GM21576 (cell line): ENCODE data around the gene PRKN.

ENCODE experiments used
- ATAC-seq: cut with Tn5 transposase; IDR thresholded peaks from one replicate; pipeline ENCODE4 v1.9.1; 2021; ENCODE audit warnings: mild to moderate bottlenecking, moderate library complexity; ENCODE audit not compliant: unreplicated experiment

The PRKN gene

GRCh38 chr6:161413355-161413771 is 1314.2 kb downstream of the PRKN start:
- ATAC-seq: no peak

GRCh38 chr6:161412795-161413194 is 1314.8 kb downstream of the PRKN start:
- no peak for ATAC-seq

- no peak for ATAC-seq
Observed at GRCh38 chr6:161411265-161411944, 1316.2 kb downstream of the PRKN start.

DNA sequence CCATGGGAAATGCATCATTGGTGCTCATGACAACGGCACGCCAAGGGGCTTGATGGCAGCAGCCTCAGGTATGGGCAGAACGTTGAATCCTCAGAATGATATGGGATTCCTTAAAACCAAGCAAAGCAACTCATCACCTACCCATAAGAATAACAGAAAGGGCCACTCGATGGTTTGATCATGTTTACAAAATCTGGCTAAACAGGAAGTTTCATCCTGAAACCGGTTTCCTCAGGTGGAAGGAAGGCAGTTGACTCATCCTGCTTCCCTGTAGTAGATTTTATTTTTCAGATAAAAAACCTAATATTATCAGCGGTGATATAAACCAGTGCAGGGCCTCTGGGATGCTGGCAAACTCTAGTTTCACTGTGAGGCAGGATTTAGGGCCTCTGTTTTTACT is 1316.8 kb downstream of the PRKN start:
- no peak for ATAC-seq

DNA sequence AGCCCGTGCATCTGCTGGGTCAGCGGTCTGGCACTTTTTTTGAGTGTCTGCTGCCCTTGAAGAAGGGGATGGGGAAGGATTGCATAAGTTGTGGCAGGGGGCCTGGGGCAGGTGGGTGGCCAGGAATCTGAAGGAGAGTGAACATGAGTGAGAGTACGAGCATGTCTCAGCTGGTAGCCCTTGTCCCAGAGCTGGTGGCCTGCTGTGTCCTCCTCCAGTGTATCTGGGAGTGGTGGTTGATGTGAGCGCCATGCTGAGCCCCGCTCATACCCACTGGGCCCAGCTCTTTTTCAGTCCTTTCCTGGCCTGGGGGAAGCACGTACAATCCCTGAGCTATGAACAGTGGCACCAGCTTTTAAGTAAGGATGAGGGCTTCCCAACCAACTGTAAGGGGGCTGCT is 1317.5 kb downstream of the PRKN start:
- ATAC-seq: no peak

DNA sequence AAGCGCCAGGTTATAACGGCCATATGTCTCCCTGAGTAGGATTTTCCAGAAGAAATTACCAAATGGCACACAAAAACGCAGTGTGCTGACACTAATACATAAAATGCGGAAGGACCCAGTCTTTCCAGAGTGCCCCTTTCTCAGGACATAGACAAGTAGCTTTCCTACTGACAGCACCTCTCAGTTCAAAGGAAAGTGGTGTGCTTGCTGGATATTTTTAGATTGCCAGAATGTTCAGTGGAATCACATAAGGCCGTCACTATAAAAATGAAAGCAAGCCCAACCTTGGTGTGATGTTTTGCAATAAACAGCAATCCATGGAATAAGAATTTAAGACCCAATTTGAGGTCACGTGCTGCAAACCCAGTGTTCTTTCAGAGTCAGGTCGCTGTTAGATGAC is 1318.2 kb downstream of the PRKN start:
- no peak for ATAC-seq

GRCh38 chr6:161408041-161408440 is 1319.5 kb downstream of the PRKN start:
- ATAC-seq: no peak

- no peak for ATAC-seq
Observed at GRCh38 chr6:161407581-161407980, 1320.0 kb downstream of the PRKN start.

DNA sequence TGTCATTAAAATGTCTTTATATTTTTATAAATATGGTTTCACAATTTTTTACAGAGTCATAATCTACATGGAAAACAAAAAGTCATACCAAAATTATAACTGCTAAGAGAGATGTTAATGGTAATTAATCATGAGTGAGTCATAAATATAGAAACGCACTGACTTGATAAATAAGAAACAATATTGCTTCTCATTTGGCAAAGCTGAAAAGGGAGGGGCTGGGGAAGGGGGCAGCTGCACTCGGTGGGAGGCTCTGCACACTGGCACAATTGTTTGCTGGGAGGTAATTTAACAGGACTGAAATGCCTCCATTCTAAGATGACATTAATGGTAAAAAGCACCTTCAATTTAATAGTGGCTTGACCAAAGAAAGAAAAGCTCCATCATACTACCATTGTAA is 1320.5 kb downstream of the PRKN start:
- no peak for ATAC-seq

- no peak for ATAC-seq
Observed at GRCh38 chr6:161406646-161407045, 1320.9 kb downstream of the PRKN start.

GRCh38 chr6:161405418-161405817 is 1322.1 kb downstream of the PRKN start:
- no peak for ATAC-seq

- ATAC-seq: no peak
Observed at GRCh38 chr6:161403717-161404116, 1323.8 kb downstream of the PRKN start.

DNA sequence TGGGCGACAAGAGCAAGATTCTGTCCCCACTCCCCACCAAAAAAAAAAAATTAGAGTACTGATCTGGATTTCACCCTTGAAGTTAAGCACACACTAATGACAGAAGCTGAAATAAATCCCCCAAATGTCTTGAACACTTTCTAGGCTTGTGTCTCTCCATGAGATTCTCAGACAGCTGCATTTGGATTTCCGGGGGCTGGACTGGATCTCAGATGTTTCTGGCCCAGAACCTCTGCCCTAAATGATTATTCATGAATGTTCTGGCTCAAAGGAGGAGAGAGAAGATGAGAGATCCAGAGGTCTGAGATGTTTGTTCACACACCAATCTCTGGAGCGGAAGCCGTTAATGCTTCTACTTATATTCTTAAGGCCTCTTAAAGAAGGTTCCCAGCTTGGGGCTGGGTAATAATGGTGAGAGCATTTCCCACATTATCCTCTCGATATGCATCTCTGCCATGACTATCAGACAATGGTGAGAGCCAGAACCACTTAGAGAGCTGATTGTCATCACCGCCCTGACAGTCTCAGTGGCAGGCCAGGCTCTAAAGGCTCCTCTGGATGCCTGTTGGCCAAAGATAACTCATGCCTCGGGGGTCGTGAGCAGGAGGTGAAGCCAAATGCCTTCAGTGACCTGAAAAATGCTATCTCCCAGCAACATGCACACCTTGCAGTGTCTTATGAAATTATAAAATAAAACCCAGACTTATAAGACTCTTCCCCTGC is 1325.8 kb downstream of the PRKN start:
- no peak for ATAC-seq

DNA sequence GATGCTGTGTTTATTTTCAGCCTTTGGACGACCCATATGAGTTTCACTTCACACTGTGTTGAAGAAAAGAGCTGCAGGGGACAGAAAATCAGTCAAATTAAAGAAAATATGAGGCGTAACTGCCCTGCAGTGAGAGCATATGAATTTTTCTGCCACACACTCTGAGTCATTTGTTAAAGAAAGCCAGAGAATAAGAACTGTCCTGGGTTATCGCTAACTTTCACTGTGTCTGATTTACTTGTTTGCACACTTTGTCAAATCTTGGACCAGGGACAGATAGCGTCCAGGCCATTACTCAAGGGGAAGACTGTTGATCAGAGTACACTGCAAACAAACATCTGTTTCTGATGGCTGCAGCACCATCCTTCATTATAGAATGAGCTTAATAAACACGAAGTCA is 1326.9 kb downstream of the PRKN start:
- no peak for ATAC-seq

GRCh38 chr6:161396539-161396938 is 1331.0 kb downstream of the PRKN start:
- no peak for ATAC-seq

DNA sequence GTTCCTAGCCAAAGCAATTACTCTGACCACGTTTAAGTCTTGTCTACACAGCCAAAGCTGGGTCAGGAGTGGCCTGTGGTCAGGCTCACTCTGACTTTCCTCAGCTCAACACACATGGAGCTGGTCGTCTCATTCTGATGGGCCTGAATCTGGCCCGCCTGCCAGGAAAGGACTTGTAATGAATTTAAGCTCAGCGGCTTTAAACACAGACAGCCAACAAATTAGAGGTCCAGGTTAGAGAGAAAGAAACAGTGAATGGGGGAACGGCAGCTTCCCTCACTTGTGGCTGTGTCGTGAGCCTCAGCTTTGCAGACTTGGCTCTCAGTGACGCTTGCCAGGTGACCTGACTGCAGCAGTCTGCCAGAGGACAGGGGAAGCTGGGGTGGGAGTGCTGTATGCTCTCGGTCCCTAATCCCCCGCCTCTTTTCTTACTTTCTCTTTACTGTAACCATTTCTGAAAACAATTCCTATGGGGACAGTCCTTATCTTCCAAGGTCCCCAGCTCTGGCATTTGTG is 1331.8 kb downstream of the PRKN start:
- ATAC-seq: no peak

GRCh38 chr6:161394437-161394836 is 1333.1 kb downstream of the PRKN start:
- no peak for ATAC-seq

DNA sequence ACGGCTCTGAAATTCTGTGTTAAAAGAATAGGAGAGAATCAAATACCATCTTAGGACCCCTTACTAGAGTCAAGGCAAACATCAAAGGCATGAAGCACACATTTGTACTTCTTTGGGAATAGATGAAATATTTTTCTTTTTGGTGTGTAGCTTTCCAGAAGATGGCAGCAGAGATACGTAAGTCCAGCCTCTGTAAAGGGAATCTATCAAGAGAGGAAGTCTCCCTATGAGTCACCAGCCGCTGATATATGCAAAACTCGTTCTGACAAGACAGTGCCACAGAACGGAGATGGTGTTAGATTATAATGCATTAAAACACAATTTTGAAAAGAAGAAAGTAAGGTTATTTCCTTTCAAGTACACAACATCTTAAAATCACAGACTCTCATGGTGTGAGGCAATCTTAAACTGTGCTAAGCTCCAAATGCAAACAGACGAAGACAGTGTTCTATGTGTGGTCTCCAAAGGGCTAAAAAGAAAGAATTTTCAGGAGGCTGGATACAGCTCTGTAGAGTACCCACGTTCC is 1333.7 kb downstream of the PRKN start:
- ATAC-seq: peak; percentile 100

GRCh38 chr6:161393292-161393691 is 1334.3 kb downstream of the PRKN start:
- ATAC-seq: no peak

DNA sequence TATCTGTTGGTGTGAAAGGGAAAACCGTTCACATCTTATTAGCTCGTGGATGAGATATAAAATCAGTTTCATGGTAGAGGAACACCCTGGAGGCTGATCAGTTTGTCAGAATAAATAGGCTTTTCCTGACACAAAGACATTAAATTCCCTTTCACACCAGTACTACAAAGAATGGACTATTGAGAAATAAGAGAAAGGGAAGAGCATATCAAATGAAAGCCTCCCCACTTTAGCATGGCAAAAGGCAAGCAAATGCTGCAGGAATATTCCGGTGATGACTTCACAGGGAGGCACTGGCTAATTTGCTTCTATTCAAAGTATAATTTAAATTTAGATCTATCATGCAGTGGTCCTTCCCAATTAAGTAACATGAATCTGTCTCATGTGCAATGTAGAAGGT is 1337.8 kb downstream of the PRKN start:
- ATAC-seq: no peak

DNA sequence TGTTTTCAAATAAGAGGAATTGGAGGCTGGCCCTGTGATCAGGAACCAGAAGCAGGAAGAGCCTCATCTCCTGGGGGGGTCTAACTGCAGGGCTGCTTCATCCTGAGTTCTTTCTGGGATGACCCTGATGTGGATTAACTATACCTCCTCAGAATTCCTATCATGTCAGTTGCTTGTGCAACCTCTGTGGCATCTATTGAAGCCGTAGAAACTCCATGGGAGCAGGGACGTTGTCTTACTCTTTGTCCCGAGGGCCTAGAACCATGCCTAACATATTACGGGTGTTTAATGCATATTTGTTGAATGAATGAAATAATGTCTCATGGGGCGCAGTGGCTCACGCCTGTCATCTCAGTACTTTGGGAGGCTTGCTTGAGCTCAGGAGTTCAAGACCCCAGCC is 1343.6 kb downstream of the PRKN start:
- ATAC-seq: no peak
